ENCODE data around the gene PDSS2. TPM values are rescaled to one million over a fixed set of nuclear protein-coding genes. Genes with fewer than 3 reads are reported as not detected.

PDSS2 gene
- total RNA-seq, 1 experiment from 2014 or later = 12.1 TPM

DNA sequence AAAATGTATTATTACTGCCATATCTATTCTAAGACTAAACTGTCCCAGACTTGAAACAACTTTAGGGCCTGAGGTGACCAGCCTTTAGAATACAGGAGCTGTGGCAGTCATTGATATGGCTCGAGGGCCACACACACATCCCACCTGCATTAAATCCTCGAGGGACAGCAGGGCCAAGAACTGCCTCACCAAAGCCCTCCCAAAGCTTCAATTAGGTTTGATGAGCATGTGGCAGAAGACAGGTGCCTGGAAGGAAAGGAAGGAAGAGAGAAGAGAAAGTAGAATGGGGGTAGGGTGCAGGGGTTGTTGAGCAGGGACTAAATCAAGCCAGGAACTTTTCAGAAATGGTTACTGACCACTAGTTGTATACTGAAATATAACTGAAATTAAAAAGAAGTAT, 115.0 kb downstream of the PDSS2 start:
- no peak overlapping the region for H3K14ac ChIP-seq (ENCODE audit: insufficient read depth, low read length)
- H3K36me3 Mint-ChIP-seq (ENCODE audit: insufficient read depth in 1 of 3, low read depth in 3 of 3) = no peaks in the 10 kb centered on the region
- no peak overlapping the region for H3K4me2 ChIP-seq (ENCODE audit: insufficient read depth, insufficient read length, low read length)
- no peaks in the 10 kb centered on the region for H4K20me1 ChIP-seq (ENCODE audit: control insufficient read depth, insufficient read depth, insufficient read length)
- H2BK120ac ChIP-seq (ENCODE audit: low read depth, low read length, poor library complexity, severe bottlenecking) = no peak overlapping the region
- H3K9me3 ChIP-seq (ENCODE audit: control insufficient read depth, low read depth, low read length) = no peaks in the 10 kb centered on the region
- no peak overlapping the region for H4K8ac ChIP-seq (replicated peaks; ENCODE audit: insufficient read length, low read depth, low read length)
- no peaks in the 10 kb centered on the region for H3K9me3 Mint-ChIP-seq
- H2BK5ac ChIP-seq (ENCODE audit: insufficient read length, low read length) = no peak overlapping the region
- no peaks in the 10 kb centered on the region for H3K23me2 ChIP-seq (ENCODE audit: insufficient read length, low read depth, low read length, poor library complexity, severe bottlenecking)
- H3K79me1 ChIP-seq (ENCODE audit: insufficient read depth, low read depth, low read length, poor library complexity, severe bottlenecking) = no peaks in the 10 kb centered on the region
- H2AK5ac ChIP-seq (ENCODE audit: insufficient read length, low read length) = no peak overlapping the region
- H3K79me2 ChIP-seq (ENCODE audit: insufficient read depth, low read length) = no peaks in the 10 kb centered on the region
- TF ChIP-seq, protein P1, sequence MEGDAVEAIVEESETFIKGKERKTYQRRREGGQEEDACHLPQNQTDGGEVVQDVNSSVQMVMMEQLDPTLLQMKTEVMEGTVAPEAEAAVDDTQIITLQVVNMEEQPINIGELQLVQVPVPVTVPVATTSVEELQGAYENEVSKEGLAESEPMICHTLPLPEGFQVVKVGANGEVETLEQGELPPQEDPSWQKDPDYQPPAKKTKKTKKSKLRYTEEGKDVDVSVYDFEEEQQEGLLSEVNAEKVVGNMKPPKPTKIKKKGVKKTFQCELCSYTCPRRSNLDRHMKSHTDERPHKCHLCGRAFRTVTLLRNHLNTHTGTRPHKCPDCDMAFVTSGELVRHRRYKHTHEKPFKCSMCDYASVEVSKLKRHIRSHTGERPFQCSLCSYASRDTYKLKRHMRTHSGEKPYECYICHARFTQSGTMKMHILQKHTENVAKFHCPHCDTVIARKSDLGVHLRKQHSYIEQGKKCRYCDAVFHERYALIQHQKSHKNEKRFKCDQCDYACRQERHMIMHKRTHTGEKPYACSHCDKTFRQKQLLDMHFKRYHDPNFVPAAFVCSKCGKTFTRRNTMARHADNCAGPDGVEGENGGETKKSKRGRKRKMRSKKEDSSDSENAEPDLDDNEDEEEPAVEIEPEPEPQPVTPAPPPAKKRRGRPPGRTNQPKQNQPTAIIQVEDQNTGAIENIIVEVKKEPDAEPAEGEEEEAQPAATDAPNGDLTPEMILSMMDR (conservative IDR thresholded peaks at IDR 0.05) = no peak
- H3K27ac ChIP-seq (ENCODE audit: insufficient read length, low read depth, low read length) = no peak overlapping the region
- H2BK15ac ChIP-seq (ENCODE audit: low read depth, low read length) = no peak overlapping the region
- no peaks in the 10 kb centered on the region for H3K4me1 ChIP-seq (ENCODE audit: insufficient read depth, low read length)
- no CpG with 5 or more reads among the region's 2 CpGs for WGBS (ENCODE audit: extremely low coverage, insufficient read length, low lambda C conversion rate)
- no peak overlapping the region for H2AFZ ChIP-seq (ENCODE audit: low read length)
- no peak overlapping the region for H3K4me3 Mint-ChIP-seq
- H2BK12ac ChIP-seq (ENCODE audit: insufficient read length, low read depth, low read length) = no peak overlapping the region
- no peaks in the 10 kb centered on the region for H3K27me3 Mint-ChIP-seq (ENCODE audit: low read depth)
- H3K27me3 ChIP-seq (ENCODE audit: insufficient read depth, low read length) = no peaks in the 10 kb centered on the region
- H3K4me1 Mint-ChIP-seq = no peaks in the 10 kb centered on the region
- H2BK20ac ChIP-seq (ENCODE audit: low read depth, low read length, poor library complexity, severe bottlenecking) = no peak overlapping the region
- H3T11ph ChIP-seq (ENCODE audit: low read length) = no peak overlapping the region
- no peak overlapping the region for H3K18ac ChIP-seq (ENCODE audit: insufficient read length, low read depth, low read length)
- no peak overlapping the region for H3K4ac ChIP-seq (ENCODE audit: low read depth, low read length)
- H4K91ac ChIP-seq (ENCODE audit: insufficient read length, low read depth, low read length) = no peak overlapping the region
- H3K56ac ChIP-seq (ENCODE audit: insufficient read length, low read depth, low read length) = no peak overlapping the region
- no peak for DNase-seq
- no peak overlapping the region for H4K5ac ChIP-seq (ENCODE audit: insufficient read length, low read depth, low read length)
- H3K23ac ChIP-seq (ENCODE audit: insufficient read length, low read depth, low read length) = no peak overlapping the region
- no peak overlapping the region for H3K9ac ChIP-seq (ENCODE audit: extremely low read depth, insufficient read length, low read length)
- peak overlapping the region; percentile 14 to 62 (median 52); a peak in 3 of 7 replicates for H3K27ac Mint-ChIP-seq
